Nucleus accumbens (tissue), 56 donors: ENCODE measurements around the gene AK8.

Experiments used
- DNase-seq, 56 donors: peaks; one replicate each; lab custom pipeline; 2025; lab: John Stamatoyannopoulos, UW

Gene AK8

DNA sequence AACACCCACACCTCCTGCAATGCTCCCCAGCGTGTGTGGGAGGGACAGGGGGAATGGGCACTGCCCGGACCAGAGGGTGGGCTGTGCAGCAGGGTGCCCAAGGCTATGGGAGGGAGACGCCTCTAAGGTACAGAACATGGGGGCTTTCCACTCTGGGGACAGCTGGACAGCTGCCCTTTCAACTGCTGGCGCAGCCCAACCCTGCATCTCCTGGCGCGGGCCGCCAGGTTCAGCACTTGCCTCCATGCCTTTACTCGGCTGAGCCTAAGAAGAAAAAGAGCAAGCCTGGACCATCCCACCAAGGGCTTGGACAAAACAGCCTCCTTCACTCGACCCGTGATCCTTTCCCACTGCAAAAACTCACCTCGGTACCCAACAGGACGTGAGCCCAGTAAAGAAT is 15.0 kb downstream of the AK8 start:
- no peak for DNase-seq

DNA sequence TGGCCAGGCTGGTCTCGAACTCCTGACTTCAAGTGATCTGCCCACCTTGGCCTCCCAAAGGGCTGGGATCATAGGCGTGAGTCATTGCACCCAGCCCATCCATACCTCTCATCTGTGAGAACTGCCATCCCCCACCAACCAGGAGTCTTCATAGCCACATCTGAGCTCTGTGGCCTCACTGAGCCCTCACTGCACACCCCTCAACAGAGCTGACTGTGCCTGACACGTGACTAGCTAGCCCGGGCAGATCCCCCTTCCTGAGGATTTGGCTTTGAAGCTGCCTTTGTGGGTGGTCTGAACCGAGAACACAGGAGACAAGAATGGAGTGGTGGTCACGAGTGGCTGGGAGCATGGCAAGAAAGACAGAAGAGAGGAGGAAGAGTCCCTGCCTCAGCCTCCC is 15.6 kb downstream of the AK8 start:
- no peak for DNase-seq

DNA sequence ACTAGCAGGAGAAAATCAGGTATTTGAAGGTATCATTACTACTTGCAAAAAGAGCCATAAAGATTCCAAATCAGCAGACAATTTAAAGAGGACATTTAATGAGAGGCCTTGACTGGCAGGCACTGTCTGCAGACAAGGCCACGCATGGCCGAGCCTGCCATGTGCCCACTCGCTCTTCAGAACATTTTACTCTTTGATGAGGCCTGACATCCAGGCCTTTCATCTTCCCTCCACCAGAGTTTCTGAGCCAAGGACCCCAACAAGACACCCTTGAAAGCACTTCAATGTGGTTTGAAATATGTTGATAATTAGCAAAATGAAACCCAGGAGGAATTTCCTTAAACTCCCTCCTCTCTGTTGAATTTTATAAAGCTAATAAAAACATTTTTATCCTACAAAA is 16.4 kb downstream of the AK8 start:
- no peak for DNase-seq

DNA sequence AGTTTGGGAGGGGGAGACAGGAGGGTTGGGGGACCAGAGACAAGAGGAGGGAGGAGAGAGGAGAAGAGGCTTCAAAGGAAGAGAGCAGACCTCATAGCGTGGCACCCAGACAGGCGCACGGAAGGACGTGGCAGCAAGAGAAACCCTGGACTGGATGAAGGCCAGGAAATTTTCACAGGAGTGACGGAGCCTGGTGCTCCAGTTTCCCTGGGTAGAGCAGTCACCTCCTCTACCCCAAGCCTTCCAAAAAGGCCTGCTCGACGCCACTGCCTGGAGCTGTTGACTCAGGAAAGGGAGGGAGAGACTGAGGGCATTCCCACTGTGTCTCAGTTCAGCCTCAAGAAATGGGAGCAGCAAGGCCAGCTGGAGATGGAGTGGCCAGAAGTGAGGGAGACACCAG is 19.3 kb downstream of the AK8 start:
- DNase-seq: no peak

DNA sequence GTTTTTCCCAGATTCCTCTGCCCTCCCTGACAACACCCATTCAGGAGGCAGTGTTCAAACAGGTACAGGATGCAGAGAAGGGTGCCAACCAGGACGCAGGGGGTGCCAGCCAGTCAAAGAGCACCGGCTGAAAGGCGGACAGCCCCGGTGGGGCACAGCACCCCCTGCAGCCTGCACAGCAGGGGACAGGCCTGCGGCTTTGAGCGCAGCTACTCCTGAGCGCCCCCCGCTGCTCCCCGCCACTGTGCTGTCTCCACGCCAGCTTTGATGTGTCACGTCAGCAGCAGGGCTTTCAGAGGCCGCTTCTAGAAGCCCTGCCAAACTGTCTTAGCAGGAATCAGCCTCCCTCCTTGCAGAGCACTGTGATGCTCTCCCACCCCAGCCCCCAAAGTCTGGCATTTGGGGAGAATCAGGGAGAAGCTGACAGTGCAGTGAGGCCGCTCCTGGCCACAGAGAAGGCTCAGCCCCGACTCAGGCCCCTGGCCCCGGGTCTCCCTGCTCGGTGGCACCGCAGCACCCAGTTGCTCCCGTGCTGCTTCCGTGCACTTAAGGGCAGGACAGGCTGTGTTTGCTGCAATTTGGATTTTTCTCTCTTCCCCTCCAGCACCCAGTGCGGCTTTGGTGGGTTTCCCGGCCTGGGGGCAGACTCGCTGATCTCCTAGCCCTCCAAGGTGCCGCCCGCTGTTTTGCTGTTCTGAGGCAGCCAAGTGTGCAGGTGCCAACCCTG is 20.3 kb downstream of the AK8 start:
- DNase-seq: no peak

DNA sequence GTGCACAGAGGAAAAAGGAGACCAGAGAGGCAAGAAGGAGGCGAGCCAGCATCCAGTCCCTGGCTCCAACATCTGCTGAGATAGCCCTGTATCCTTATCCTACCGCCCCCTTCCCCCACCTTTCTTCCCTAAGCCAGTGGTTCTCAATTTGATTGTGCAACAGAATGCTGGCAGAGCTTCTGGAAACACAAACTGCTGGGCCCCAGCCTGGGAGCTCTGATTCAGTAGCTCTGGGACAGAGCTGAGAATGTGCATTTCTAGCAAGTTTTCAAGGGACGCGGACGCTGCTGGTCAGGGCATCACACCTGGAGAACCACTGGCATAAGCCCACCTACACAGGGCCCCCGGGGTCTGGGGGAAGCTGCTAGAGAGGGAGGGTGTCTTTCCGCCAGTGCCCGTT is 21.1 kb downstream of the AK8 start:
- peak in 4 of 56 donors; percentile 2 to 18 (median 14) for DNase-seq

DNA sequence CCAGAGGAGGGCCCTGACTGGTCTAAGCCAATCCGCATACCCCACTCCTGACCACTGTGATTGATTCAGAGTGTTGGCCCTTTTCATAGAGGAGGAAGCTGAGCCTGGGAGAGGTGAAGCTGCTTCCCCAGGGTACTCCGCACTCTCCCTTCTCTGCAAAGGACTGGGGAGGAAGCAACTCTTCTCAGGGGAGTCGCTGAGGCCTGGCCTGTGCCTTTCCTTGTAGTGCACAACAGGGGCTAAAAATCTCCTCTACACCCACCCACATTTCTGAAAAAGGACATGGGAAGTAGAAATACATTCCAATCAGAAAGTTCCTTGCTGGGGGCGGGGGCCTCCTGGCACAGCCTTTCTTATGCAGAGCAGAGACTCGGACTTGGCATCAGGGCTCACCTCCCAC is 22.2 kb downstream of the AK8 start:
- no peak for DNase-seq

DNA sequence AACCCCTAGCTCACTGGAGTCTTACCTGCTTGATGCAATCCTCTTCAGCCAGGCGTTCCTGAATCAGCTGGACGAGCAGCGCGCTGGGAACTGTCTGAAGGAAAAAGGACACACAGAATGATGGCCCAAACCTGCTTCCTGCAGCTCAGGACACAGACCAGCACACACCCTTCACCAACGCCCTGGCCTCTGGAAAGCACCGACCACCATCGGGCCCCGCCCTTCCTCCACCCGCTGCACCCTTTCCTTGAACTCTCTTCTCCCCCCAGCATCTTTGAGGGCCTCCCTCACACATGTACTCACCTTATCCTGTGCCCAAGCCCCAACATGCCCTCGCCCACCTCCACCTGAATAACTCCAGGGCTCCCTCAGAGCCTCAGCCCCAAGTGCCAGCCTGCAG is 23.3 kb downstream of the AK8 start:
- no peak for DNase-seq

DNA sequence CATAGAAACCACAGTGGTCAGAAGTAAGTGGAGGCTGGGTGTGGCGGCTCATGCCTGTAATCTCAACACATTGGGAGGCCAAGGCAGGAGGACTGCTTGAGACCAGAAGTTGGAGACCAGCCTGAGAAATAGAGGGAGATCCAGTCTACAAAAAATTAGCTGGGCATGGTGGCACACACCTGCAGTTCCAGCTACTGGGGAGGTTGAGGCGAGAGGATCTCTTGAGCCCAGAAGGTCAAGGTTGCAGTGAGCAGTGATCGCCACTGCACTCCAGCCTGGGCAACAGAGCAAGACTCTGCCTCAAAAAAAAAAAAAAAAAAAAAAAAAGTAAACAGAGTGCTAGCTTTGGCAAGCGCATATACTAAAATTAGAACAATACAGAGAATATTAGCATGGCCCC is 24.6 kb downstream of the AK8 start:
- no peak for DNase-seq

DNA sequence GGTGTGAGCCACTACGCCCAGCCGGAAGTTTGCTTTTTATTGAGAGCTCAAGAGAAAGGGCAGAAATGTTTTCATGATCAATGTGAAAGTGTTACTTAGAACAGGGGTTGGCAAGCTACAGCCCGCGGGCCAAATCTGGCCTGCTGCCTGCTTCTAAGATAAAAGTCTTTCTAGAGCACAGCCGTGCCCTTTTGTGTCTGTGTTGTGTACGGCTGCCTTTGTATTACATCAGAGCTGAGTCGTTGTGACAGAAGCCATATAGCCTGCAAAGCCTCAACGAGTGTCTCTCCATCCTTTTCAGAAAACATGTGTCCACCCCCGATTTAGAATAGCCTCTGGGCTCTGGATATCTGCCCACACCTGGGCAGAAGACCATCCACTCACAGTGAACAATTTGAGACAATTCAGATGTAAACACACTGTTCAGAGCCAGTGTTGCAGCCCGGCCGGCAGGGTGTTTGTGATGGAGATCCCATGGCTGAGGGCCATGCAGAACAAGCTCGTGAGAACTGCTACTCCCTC is 28.8 kb downstream of the AK8 start:
- peak in 8 of 56 donors; percentile 5 to 64 (median 10) for DNase-seq

DNA sequence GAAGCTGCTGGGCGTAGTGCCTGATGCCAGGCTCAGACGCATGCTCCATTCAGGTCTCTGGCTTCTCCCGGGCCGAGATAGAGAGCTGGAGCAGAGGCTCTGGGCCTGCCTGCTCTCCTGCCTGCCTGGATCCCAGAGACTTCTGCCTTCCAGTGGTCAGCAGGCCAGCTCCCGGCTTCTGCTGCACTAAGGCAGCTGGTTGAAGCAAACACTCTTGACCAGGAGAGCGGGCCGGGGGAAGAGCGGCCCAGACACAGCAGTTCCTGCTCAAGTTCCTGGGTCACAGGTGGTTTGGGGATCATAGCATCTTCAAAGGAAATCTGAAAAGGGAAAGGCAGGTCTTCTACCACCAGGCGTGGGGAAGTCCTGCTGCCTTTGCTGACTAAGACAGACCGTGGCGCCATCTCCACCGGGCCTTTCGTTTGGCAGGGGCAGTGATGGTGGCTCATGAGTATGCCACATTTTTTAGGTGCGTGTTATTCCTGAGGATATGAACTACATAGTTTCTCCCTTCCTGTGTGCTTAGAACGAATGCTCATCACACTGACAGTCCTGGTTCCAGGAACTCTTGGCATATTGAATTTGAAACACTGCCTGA is 31.1 kb downstream of the AK8 start:
- DNase-seq: no peak

DNA sequence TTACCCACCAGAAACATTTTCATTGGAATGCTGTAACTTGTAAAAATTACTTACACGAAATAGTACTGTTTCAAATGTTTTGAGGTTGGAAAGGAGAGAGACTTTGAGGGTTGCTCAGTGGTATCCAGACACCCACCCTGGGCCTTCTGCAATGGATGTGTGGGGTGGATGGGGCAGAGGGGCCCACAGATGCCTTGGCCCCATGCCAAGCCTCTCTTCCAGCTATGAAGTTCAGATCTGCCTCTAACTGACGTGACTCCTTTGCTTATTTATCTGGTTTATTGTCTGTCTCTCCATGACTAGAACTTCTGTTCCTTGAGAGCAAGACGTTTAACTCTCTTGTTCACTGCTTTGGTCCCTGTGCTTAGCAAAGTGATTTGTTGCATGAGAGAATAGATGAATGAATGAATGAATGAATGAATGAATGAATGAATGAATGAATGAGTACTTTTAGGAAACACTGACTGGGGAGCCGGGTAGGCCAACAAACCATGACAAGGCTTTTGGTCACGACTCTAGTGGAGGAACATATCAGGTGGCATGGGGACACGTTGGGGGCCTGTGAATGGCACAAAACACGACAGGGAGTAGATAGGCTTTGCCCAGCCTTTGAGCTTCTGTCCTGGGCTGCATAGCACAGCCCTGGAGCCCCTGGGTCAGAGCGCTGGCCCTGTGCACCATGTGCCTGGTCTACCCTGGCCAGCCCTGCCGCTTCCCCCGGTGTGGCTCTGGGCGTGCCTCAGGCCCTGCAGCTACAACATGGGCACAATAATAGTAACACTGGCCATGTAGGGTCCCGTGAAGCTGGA is 31.8 kb downstream of the AK8 start:
- DNase-seq: no peak

DNA sequence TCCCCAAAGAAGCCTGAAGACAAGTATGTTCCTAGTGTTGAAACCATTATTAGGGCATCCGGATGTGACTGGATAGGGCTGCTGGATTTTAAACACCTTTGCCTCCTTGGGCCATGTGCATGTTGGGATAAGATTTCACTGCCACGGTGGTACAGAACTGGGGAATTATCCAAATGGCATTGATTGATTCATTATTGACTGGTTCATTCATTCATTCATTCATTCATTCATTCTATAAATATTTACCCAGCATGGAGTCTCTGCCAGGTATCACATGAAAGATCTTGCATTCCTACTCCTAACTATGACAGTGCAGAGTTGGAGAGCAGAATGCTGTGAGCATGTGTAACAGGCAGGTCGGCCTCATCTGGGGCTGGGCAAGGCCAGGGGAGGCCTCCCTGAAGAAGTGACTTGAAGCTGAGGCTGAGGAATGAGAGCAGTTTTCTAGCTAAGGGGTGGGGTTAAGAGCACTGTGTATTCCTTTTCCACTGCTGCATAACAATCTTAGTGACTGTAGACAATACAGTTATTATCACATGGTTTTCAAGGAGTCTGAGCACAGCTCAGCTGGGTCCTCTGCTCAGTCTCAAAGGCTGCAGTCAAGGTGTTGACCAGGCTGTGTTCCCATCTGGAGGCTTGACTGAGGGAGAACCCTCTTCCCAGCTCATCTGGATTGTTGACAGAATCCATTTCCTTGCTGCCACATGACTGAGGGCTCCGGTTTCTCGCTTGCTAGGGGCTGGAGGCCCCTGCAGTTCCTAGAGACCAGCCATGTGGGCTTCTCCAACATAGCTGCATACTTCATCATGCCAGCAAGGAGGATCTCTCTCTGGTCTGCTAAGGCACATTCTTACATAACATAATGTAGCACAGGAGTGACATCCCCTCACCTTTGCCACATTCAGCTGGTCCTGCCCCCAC is 35.7 kb downstream of the AK8 start:
- no peak for DNase-seq

DNA sequence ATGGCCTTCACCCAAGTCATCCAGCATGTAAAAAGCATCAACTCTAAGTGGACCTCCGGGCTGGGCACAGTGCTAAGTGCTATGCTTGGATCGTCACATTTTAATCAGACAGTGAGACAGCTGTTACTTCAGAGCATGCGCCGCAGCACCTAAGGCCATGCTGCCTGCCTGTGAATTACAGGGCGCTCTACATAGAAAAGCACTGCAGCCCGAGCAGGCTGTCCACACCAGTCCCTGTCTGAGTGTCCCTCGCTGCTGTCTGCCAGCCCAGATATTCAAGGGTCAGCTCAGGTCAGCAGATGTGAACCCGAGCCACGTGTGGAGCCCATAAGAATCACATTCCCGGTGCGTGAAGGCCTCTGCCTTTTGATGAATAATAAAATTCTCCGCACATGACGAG is 37.1 kb downstream of the AK8 start:
- no peak for DNase-seq

DNA sequence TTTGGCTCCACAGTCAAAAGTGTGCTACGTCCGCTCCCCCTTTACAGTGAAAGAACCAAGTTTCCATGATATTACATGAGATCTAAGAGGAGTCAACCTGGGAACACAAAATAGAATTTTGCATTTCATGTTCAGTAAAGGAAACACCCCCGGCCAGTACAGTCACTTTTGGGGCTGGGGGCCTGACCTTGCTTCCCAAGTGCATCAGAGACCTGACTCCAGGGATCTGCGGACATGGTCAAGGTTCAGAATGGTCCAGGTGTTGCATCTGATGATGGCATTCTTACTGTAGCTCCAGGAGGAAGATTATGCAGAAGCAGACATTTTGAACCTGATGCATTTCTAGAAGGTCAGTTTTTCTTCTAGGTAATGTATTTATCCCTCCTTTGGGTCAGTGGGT is 39.8 kb downstream of the AK8 start:
- no peak for DNase-seq

DNA sequence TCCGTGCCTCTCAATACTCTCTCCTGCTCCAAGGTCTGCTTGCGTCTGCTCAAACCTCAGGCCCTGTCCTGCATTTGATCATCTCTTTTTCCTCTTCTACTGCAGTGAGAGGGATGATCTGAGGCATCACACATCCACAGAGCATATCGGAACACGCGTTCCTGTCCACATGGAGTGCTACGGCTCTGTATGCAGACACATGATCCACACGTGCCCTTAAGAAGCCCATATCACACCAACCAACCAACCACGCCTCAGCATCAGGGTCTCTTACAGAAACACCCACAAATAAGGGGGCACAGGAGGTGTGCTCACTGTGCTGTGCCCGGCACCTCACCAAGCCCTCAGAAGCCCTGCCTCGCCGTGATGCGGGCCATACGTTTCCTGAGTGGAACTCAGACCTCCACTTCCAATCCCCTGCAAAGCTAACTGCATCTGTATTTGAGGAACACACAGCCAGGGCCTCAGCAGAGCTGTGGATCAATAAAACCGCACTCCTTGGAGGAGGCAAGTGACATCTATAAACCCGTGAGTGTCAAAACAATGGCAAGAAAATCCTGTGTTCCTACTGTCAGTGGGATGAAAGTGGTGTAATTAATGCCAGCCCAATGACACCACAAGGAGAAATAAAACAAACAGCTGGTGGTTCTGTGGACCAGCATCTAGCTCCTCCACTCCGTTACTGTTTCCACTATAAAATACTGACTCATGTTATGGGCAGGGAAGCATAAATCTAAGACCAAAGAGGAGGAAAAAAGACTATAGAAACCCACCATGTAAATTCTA is 40.4 kb downstream of the AK8 start:
- no peak for DNase-seq

DNA sequence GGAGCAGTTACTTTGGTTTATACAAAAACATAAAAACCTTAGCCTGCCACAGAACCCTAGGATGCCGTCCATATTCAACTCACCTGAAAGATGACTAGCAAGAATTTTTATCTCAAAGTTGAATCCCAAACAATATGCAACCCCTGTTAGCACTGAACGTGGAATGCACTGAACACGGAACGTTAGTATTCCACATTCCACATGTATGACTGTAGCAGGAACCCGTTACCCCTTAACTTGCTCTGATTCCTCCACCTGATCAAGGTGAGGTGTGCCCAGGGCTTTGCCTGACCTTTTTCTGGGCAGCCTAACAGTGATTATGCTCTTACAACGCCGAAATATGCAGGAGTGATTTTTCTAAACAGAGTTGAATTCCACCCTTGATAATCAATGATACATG is 43.7 kb downstream of the AK8 start:
- no peak for DNase-seq

DNA sequence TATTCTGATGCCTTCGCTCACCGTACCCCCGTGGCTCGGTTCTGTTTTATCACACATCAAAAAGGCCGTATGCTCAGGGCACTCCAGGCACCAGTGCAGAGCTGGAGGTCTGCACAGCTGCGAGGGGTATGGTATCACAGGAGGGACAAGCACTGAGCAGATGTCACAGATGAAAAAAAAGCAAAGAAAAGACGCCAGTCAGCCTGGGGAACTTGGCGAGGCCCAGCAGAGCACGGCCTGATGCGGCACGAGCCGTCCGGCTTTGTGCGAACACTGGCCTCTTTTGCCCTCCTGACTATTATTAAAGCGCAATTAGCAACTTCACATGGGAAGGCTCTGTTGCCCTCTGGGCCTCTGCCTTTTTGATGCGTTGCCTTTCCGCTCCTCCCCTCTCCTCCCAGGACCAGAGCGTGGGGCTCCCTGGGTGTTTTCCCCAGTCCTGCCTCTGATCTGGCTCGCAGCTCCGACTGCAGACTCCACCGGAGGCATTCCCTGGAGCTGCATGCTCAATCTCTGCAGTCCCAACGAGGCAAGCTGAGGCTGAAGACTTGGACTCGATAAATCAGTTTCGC is 44.4 kb downstream of the AK8 start:
- DNase-seq: no peak

DNA sequence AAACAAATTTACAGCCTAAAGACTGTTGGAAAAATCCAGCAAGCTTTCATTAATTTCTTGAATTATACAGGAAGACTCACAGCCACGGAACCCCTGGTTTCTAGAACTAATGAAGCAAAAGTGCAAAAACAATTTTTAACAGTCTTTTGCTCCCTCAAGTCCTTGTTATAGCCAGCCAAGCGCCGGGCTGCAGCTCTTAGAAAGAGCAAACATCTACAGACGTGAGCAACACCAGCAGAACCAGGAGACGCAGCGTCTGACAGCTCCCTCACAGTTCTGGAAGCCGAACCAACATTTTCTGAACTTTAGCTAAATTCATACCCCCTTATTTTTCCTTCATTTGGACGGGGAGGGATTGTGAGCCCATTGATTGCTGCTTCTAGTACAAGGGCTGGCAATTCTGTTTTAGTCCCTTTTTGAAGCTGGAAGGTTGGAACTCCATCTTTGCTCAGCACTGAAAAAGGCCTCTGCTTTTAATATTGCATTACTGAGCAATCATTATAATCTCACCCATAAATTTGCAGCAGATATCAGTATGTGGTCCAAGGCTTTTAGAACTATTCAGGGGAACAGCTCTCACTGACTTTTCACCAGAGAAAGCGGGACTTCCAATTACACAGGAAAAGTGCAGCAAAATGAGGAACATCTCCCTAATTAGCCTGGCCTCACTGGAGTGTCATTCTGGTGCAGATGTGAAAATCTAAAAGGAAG is 45.8 kb downstream of the AK8 start:
- DNase-seq: no peak
